A673 (cell line): ENCODE results near the gene FHIT. TPM values are rescaled to one million over a fixed set of nuclear protein-coding genes. Genes with fewer than 3 reads are reported as not detected.

ENCODE experiments used
- BruUV-seq: library from RNA; stranded (reverse); fragments of 400-500 nt; replicated peaks from 2 replicates; lab custom pipeline; 2021; lab: Mats Ljungman, UMichigan
- CTCF ChIA-PET: fragments of 300-600 bp; sonication (Branson Sonifier 250); formaldehyde crosslinking; loops from one replicate; lab custom pipeline; 2022; ENCODE audit warnings: antibody characterized with exemption; lab: Charles Lee
- POLR2A ChIA-PET: fragments of 300-600 bp; sonication (Branson Sonifier 250); formaldehyde crosslinking; loops from one replicate; lab custom pipeline; 2022; ENCODE audit warnings: antibody characterized with exemption; ENCODE audit not compliant: low non-redundant PET; lab: Charles Lee
- DNase-seq: peaks from one replicate; pipeline ENCODE4 v3.0.0-alpha.2; 2015; ENCODE audit warnings: low spot score
- H3K27ac ChIP-seq: fragments of 200-600 bp; sonication (generic); 2 replicates; pipeline ENCODE4 v1.5.1; 2016; ENCODE audit warnings: mixed run types, low read depth, mild to moderate bottlenecking, mixed read lengths, antibody characterized with exemption, low read length; ENCODE audit not compliant: poor library complexity, severe bottlenecking
- H3K27me3 ChIP-seq: fragments of 200-600 bp; sonication (generic); replicated peaks from 2 replicates; pipeline ENCODE4 v1.6.1; 2017; ENCODE audit warnings: mixed run types, low read depth, mild to moderate bottlenecking, mixed read lengths, antibody characterized with exemption, low read length; ENCODE audit not compliant: insufficient read depth, poor library complexity
- H3K36me3 ChIP-seq: fragments of 200-600 bp; sonication (generic); 2 replicates; pipeline ENCODE4 v1.6.1; 2016; ENCODE audit warnings: mixed run types, mild to moderate bottlenecking, mixed read lengths, antibody characterized with exemption, low read length; ENCODE audit not compliant: insufficient read depth, poor library complexity, severe bottlenecking
- H3K4me1 ChIP-seq: fragments of 200-600 bp; sonication (generic); 2 replicates; pipeline ENCODE4 v1.6.1; 2017; ENCODE audit warnings: mixed run types, mild to moderate bottlenecking, mixed read lengths, antibody characterized with exemption, low read length; ENCODE audit not compliant: insufficient read depth, poor library complexity, severe bottlenecking
- H3K4me3 ChIP-seq: fragments of 200-600 bp; sonication (generic); 2 replicates; pipeline ENCODE4 v1.5.1; 2016; ENCODE audit warnings: low read depth, mixed run types, mild to moderate bottlenecking, mixed read lengths, low read length; ENCODE audit not compliant: poor library complexity, severe bottlenecking
- H3K9me3 ChIP-seq: fragments of 200-600 bp; sonication (generic); 2 replicates; pipeline ENCODE4 v1.6.1; 2016; ENCODE audit warnings: mixed run types, low read depth, mild to moderate bottlenecking, mixed read lengths, antibody characterized with exemption, low read length; ENCODE audit not compliant: poor library complexity, severe bottlenecking
- EZH2 ChIP-seq: fragments of 200-600 bp; sonication (generic); IDR thresholded peaks from 2 replicates; pipeline ENCODE4 v1.6.1; 2017; ENCODE audit warnings: borderline replicate concordance, low read depth, mild to moderate bottlenecking, mixed read lengths, antibody characterized with exemption, low read length; ENCODE audit not compliant: poor library complexity, severe bottlenecking
- intact Hi-C: fragments of 100-400 bp; cut with micrococcal nuclease; formaldehyde crosslinking; loops from one replicate; pipeline ENCODE4 v1.10.0; 2022; ENCODE audit not compliant: unreplicated experiment
- total RNA-seq: library from RNA; stranded (reverse); gene quantifications from 2 replicates; pipeline ENCODE4 v1.2.3, GENCODE V29; 2021
- TF ChIP-seq, protein P1 (sequence below): fragments of 300-800, 200-600 bp; sonication (generic); conservative IDR thresholded peaks from 2 replicates; pipeline ENCODE4 v1.5.1; 2017; ENCODE audit warnings: low read depth, mild to moderate bottlenecking, antibody characterized with exemption, low read length, moderate library complexity, mixed read lengths

The FHIT gene
- total RNA-seq, 1 experiment from 2014 or later: not detected

GRCh38 chr3:59857589-59858346 is 1393.5 kb downstream of the FHIT start:
- no peaks in the 10 kb centered on the region for H3K4me1 ChIP-seq
- peak; percentile 57 for DNase-seq
- no peaks in the 10 kb centered on the region for H3K36me3 ChIP-seq
- POLR2A ChIA-PET: no interaction called here
- no peaks in the 10 kb centered on the region for H3K9me3 ChIP-seq
- BruUV-seq: no TSS peak
- CTCF ChIA-PET: interaction anchor here (0.6 to 1.1 kb wide), 4 partner anchors 55 to 1274 kb away, joined by 3 to 11 read pairs (median 5); no protein-coding TSS in a partner anchor
- TF ChIP-seq, protein P1, sequence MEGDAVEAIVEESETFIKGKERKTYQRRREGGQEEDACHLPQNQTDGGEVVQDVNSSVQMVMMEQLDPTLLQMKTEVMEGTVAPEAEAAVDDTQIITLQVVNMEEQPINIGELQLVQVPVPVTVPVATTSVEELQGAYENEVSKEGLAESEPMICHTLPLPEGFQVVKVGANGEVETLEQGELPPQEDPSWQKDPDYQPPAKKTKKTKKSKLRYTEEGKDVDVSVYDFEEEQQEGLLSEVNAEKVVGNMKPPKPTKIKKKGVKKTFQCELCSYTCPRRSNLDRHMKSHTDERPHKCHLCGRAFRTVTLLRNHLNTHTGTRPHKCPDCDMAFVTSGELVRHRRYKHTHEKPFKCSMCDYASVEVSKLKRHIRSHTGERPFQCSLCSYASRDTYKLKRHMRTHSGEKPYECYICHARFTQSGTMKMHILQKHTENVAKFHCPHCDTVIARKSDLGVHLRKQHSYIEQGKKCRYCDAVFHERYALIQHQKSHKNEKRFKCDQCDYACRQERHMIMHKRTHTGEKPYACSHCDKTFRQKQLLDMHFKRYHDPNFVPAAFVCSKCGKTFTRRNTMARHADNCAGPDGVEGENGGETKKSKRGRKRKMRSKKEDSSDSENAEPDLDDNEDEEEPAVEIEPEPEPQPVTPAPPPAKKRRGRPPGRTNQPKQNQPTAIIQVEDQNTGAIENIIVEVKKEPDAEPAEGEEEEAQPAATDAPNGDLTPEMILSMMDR: peak; percentile 76
- no peak for TF ChIP-seq EZH2
- H3K4me3 ChIP-seq: no peak overlapping the region
- no peaks in the 10 kb centered on the region for H3K27me3 ChIP-seq
- no peak overlapping the region for H3K27ac ChIP-seq
- intact Hi-C loops: loop anchor here (2.0 to 10.0 kb wide), 2 partner anchors 283 to 543 kb away; no protein-coding TSS in a partner anchor

DNA sequence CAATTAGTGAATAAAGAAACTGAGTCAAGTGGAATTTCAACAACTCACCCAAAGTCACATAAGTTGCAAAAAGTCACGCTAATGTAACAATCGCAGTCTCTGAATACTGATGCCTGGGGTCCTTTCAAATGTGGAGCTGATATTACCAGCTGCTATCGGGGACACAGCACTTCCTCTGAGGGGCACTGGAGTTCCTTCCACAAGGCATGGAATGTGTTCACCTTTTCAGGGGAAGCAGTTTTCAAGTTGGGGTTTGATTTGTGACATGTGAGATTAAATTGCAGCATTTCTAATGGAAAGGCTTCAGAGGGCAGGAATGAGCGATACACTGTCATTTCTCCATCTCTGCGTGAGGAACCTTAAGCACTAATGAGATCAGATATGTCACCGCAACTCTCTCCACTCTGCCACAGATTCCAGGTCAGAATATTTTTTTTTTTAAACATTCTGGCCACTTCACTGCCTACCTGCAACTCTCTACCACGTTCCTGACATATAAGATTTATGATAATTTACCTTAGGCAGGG is 1394.3 kb downstream of the FHIT start:
- DNase-seq: no peak
- CTCF ChIA-PET: interaction anchor here (0.7 to 1.1 kb wide), 2 partner anchors 54 to 544 kb away, joined by 3 to 7 read pairs; no protein-coding TSS in a partner anchor
- H3K4me1 ChIP-seq: no peaks in the 10 kb centered on the region
- intact Hi-C loops: loop anchor here (2.0 to 10.0 kb wide), 2 partner anchors 282 to 542 kb away; no protein-coding TSS in a partner anchor
- H3K27me3 ChIP-seq: no peaks in the 10 kb centered on the region
- H3K4me3 ChIP-seq: no peak overlapping the region
- TF ChIP-seq, protein P1: no peak
- no peak for TF ChIP-seq EZH2
- no peaks in the 10 kb centered on the region for H3K36me3 ChIP-seq
- no TSS peak for BruUV-seq
- POLR2A ChIA-PET: no interaction called here
- no peak overlapping the region for H3K27ac ChIP-seq
- H3K9me3 ChIP-seq: no peaks in the 10 kb centered on the region

DNA sequence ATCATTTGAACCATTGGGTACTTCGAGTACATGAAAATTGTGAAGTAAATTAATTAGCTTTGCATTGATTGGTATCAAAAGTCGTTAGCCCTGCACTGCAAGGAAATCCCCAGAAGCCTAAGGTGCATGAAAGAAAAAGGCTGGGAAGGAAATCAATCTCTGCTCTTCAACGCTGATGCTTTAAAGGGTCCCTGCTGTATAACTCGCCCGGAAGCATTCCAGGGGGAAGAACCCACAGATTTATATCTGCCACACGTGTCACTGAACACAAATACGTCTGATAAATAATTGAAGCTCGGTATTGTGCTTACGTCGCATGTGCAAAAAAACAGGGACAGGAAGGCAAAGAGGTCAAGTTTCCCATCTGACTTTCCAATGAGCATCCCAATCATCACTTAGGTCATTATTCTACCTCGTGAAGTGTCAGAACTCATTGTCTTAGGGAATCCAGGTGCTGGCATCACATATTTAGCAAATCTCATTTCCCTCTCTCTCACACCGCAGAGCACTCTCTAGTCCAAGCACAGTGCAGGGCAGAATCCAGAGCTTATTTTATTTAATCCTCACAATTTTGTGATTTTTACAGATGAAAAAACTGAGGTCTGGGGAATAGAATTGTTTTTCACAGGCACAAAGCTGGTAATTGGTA is 1397.1 kb downstream of the FHIT start:
- H3K9me3 ChIP-seq: no peaks in the 10 kb centered on the region
- no peak for DNase-seq
- BruUV-seq: no TSS peak
- no peaks in the 10 kb centered on the region for H3K36me3 ChIP-seq
- CTCF ChIA-PET: no interaction called here
- TF ChIP-seq, protein P1: no peak
- TF ChIP-seq EZH2: no peak
- H3K27me3 ChIP-seq: no peaks in the 10 kb centered on the region
- intact Hi-C loops: loop anchor here (10.0 kb wide), 1 partner anchor 539 kb away; no protein-coding TSS in a partner anchor
- POLR2A ChIA-PET: no interaction called here
- no peak overlapping the region for H3K27ac ChIP-seq
- no peak overlapping the region for H3K4me3 ChIP-seq
- H3K4me1 ChIP-seq: no peaks in the 10 kb centered on the region
